Heart left ventricle (tissue), 16 donors: Measurements from ENCODE around the gene PIK3R6. TPM values are rescaled to one million over a fixed set of nuclear protein-coding genes. Genes with fewer than 3 reads are reported as not detected.
A peak's percentile ranks its signal among the peaks of the same experiment; 100 is the strongest.
"Not testable (repeated sequence)": the region's sequence is repeated elsewhere in the genome, so short reads cannot be mapped to it uniquely, and the experiment has no call there.

Experiments
- ATAC-seq, 4 donors: fragments of 200-7000 bp; cut with Tn5 transposase; one replicate each; pipeline ENCODE4 v1.9.1; 2020 to 2022; ENCODE audit warnings: moderate library complexity in 4 of 4, mild to moderate bottlenecking in 3 of 4, moderate number of reproducible peaks in 1 of 4
- DNase-seq, 5 donors: peaks; one replicate each; pipeline ENCODE4 v3.0.0-alpha.2; 2020
- H3K27ac ChIP-seq, 12 donors: fragments of 200-600 bp; sonication (generic) in 4 of 12; one replicate each; pipeline versions ENCODE4 v1.5.0 to v1.8.0; 2016 to 2022; ENCODE audit warnings: mild to moderate bottlenecking in 2 of 12
- H3K27me3 ChIP-seq, 9 donors: fragments of 200-600 bp; sonication (generic) in 2 of 9; one replicate each; pipeline versions ENCODE4 v1.5.1 to v1.8.0; 2016 to 2022; ENCODE audit warnings: mild to moderate bottlenecking in 3 of 9
- H3K36me3 ChIP-seq, 9 donors: fragments of 200-600 bp; sonication (generic) in 2 of 9; one replicate each; pipeline versions ENCODE4 v1.5.0 to v1.8.0; 2018 to 2022; ENCODE audit warnings: mild to moderate bottlenecking in 2 of 9
- H3K4me1 ChIP-seq, 12 donors: fragments of 200-600 bp; sonication (generic) in 4 of 12; one replicate each; pipeline versions ENCODE4 v1.5.0 to v1.8.0; 2016 to 2022; ENCODE audit warnings: mild to moderate bottlenecking in 3 of 12
- H3K4me3 ChIP-seq, 12 donors: fragments of 200-600 bp; sonication (generic) in 4 of 12; one replicate each; pipeline versions ENCODE4 v1.5.0 to v1.8.0; 2017 to 2022; ENCODE audit warnings: mild to moderate bottlenecking in 9 of 12, moderate library complexity in 4 of 12
- H3K9me3 ChIP-seq, 12 donors: fragments of 200-600 bp; sonication (generic) in 4 of 12; one replicate each; pipeline versions ENCODE4 v1.5.0 to v1.8.0; 2016 to 2022; ENCODE audit warnings: mild to moderate bottlenecking in 1 of 12
- CTCF ChIP-seq, 12 donors: fragments of 200-600 bp; sonication (generic) in 4 of 12; IDR thresholded peaks; one replicate each; pipeline versions ENCODE4 v1.5.0 to v1.8.0; 2018 to 2022; ENCODE audit warnings: antibody characterized with exemption in 12 of 12, mild to moderate bottlenecking in 5 of 12
- POLR2A ChIP-seq, 2 donors: fragments of 450-650 bp; IDR thresholded peaks; one replicate each; pipeline ENCODE4 v1.6.1; 2017; ENCODE audit warnings: antibody characterized with exemption in 2 of 2, mild to moderate bottlenecking in 2 of 2, moderate library complexity in 2 of 2
- WGBS, 4 donors: extraction: QIAGEN DNeasy Blood & Tissue Kit in 2 of 4; methylation state at CpG; one replicate each; pipeline versions ENCODE4 v1.1.5 to v1.1.7; 2013 to 2018; 5-methylcytosine and 5-hydroxymethylcytosine counted together
- intact Hi-C, 10 donors: fragments of 100-400 bp; cut with DNase I; formaldehyde crosslinking; loops; one replicate each; pipeline versions ENCODE4 v1.11.1 to v1.14.2; 2022
- polyA plus RNA-seq, 2 donors: library from polyadenylated mRNA; stranded (reverse); fragments of 200-250 nt; gene quantifications; one replicate each; pipeline ENCODE4 v1.2.3, GENCODE V29; 2013
- total RNA-seq, 9 donors: library from RNA; depleted of rRNA in 2 of 9; stranded (reverse); fragments of >200 nt in 2 of 9; fragmentation: NEBNext Ultra II Directional in 3 of 9; extraction: Animal tissue kit (Norgen Biotek cat#: 25700) in 3 of 9; gene quantifications; one replicate each; pipeline versions ENCODE4 v1.1.0 to v1.2.4, GENCODE V29; 2016 to 2023
- donor health status: ischemic (EF 13 %, LVEDD 7.1; RV severe dilation, severe dysfunction).
- donor health status: healthy with polysubstance abuse.
- donor health status: DM: no; HTN: yes; CAD: no.
- donor health status: DM: no; HTN: no; CAD: no.
- donor health status: ischemic (EF 25% LVEDD 6.9; RV normal size, moderate dysfunction).
- donor health status: ischemic (EF 25% LVEDD 5.7; RV mildly dilated, moderate dysfunction).
- donor health status: healthy.
- donor health status: DM: yes; HTN: yes; CAD: no.
- donor health status: ischemic (EF 35%, LVEDD 5.7; RV mildly dilated, moderate dysfunction).
- donor health status: nonischemic (EF 11% LVEDD 7.7; RV severe dilation, severe dysfunction).
- donor health status: DM: yes; HTN: yes; CAD: no.
- donor health status: PGD.
- donor health status: ischemic (EF 29% LVEDD 5.4; RV normal size, mild dysfunction).
- donor health status: nonischemic (EF 23%, LVEDD 6.1; RV moderate dilation, normal function).

Gene PIK3R6
- total and polyA plus RNA-seq, 11 donors = 0.21 to 5.4 (median 1.0) TPM

- Histone ChIP-seq H3K27ac (peak overlapping the region in 4 of 12 donors; percentile 46 to 78 (median 70)), H3K9me3 (no peaks in the 10 kb centered on the region), H3K27me3 (no peaks in the 10 kb centered on the region), H3K4me3 (no peak overlapping the region), H3K36me3 (no peaks in the 10 kb centered on the region), H3K4me1 (peaks cover 4 to 56% (median 20%) of the 10 kb centered on the region in 12 donors)
- WGBS, 4 donors = 93 to 96% (median 95%) methylated on average over 11 of the region's 11 CpGs
- intact Hi-C loops = no loop called here
- TF ChIP-seq POLR2A (IDR thresholded peaks at IDR 0.05) (no peak), CTCF (IDR thresholded peaks at IDR 0.05) (no peak)
- no peak for ATAC-seq
- DNase-seq = no peak
These were observed 8.3 kb downstream of the PIK3R6 start for GRCh38 chr17:8859027-8859803.

GRCh38 chr17:8857919-8858318 lies 9.6 kb downstream of the PIK3R6 start:
- no peak for TF ChIP-seq POLR2A (IDR thresholded peaks at IDR 0.05)
- TF ChIP-seq CTCF (IDR thresholded peaks at IDR 0.05) = no peak
- H3K36me3 ChIP-seq = no peaks in the 10 kb centered on the region
- H3K9me3 ChIP-seq = no peaks in the 10 kb centered on the region
- H3K27ac ChIP-seq = peak overlapping the region in 9 of 12 donors; percentile 18 to 77 (median 62)
- ATAC-seq (peak in 3 of 4 donors; percentile 48 to 92 (median 51)), DNase-seq (peak in 4 of 5 donors; percentile 47 to 69 (median 64))
- H3K4me3 ChIP-seq = peak overlapping the region in 5 of 12 donors; percentile 1 to 15 (median 11)
- no peaks in the 10 kb centered on the region for H3K27me3 ChIP-seq
- 32 to 43% (median 38%) methylated on average over 5 of the region's 5 CpGs for WGBS, 4 donors
- peaks cover 4 to 56% (median 20%) of the 10 kb centered on the region in 12 donors for H3K4me1 ChIP-seq
- intact Hi-C loops = no loop called here

GRCh38 chr17:8856869-8857575 lies 10.5 kb downstream of the PIK3R6 start:
- no peaks in the 10 kb centered on the region for H3K9me3 ChIP-seq
- peak overlapping the region in 9 of 12 donors; percentile 8 to 64 (median 36) for H3K27ac ChIP-seq
- H3K36me3 ChIP-seq = no peaks in the 10 kb centered on the region
- DNase-seq (no peak), ATAC-seq (peak in 3 of 4 donors; percentile 55 to 89 (median 83))
- no peaks in the 10 kb centered on the region for H3K27me3 ChIP-seq
- WGBS, 4 donors = 21 to 51% (median 25%) methylated on average over 14 of the region's 14 CpGs
- no peak for TF ChIP-seq CTCF (IDR thresholded peaks at IDR 0.05)
- no peak for TF ChIP-seq POLR2A (IDR thresholded peaks at IDR 0.05)
- intact Hi-C loops = no loop called here
- H3K4me1 ChIP-seq = peaks cover 4 to 48% (median 20%) of the 10 kb centered on the region in 12 donors
- no peak overlapping the region for H3K4me3 ChIP-seq

- H3K9me3 ChIP-seq, ATAC-seq, H3K4me3 ChIP-seq, H3K36me3 ChIP-seq, intact Hi-C loops, H3K27me3 ChIP-seq, DNase-seq: not testable (repeated sequence)
- 92 to 97% (median 93%) methylated on average over 6 of the region's 6 CpGs for WGBS, 4 donors
- Histone ChIP-seq H3K27ac (peak overlapping the region in 4 of 12 donors; percentile 32 to 64 (median 48)), H3K4me1 (peaks cover 4 to 41% (median 20%) of the 10 kb centered on the region in 12 donors)
These were observed 11.3 kb downstream of the PIK3R6 start for GRCh38 chr17:8856205-8856603.
